GM23338 (cell line): ENCODE measurements around the gene NDUFAF8. TPM values are rescaled to one million over a fixed set of nuclear protein-coding genes. Genes with fewer than 3 reads are reported as not detected.

ENCODE experiments used
- ATAC-seq: fragments of 200-7000 bp; cut with Tn5 transposase; 3 replicates; pipeline ENCODE4 v1.9.1; 2020
- DNase-seq: peaks from one replicate; pipeline ENCODE4 v3.0.0-alpha.2; 2015; ENCODE audit warnings: low spot score
- H2AFZ ChIP-seq: fragments of 200-600 bp; sonication (generic); 2 replicates; pipeline ENCODE4 v1.8.0; 2016; ENCODE audit warnings: antibody characterized with exemption, mild to moderate bottlenecking, moderate library complexity
- H3F3A ChIP-seq: fragments of 200-600 bp; sonication (generic); replicated peaks from 2 replicates; pipeline ENCODE4 v1.8.0; 2017; ENCODE audit warnings: antibody characterized with exemption, mixed run types, low read depth
- H3K27ac ChIP-seq: fragments of 200-600 bp; sonication (generic); 2 replicates; pipeline ENCODE4 v1.6.1; 2016; ENCODE audit warnings: low read depth
- H3K27me3 ChIP-seq: fragments of 200-600 bp; sonication (generic); 2 replicates; pipeline ENCODE4 v1.8.0; 2016; ENCODE audit warnings: mild to moderate bottlenecking, mixed run types, moderate library complexity; ENCODE audit not compliant: insufficient read depth
- H3K36me3 ChIP-seq: fragments of 200-600 bp; sonication (generic); 2 replicates; pipeline ENCODE4 v1.8.0; 2016; ENCODE audit warnings: mild to moderate bottlenecking; ENCODE audit not compliant: insufficient read depth
- H3K4me1 ChIP-seq: fragments of 200-600 bp; sonication (generic); 2 replicates; pipeline ENCODE4 v1.8.0; 2016; ENCODE audit warnings: mild to moderate bottlenecking, moderate library complexity; ENCODE audit not compliant: insufficient read depth
- H3K4me2 ChIP-seq: fragments of 200-600 bp; sonication (generic); 2 replicates; pipeline ENCODE4 v1.7.1; 2017; ENCODE audit warnings: mixed run types
- H3K4me3 ChIP-seq: fragments of 200-600 bp; sonication (generic); 2 replicates; pipeline ENCODE4 v1.6.1; 2016; ENCODE audit warnings: mixed run types
- H3K79me2 ChIP-seq: fragments of 200-600 bp; sonication (generic); replicated peaks from 2 replicates; pipeline ENCODE4 v1.8.0; 2017; ENCODE audit warnings: mild to moderate bottlenecking; ENCODE audit not compliant: insufficient read depth
- H3K9me2 ChIP-seq: fragments of 200-600 bp; sonication (generic); 2 replicates; pipeline ENCODE4 v1.8.0; 2017; ENCODE audit not compliant: insufficient read depth
- H4K20me1 ChIP-seq: fragments of 200-600 bp; sonication (generic); replicated peaks from 2 replicates; pipeline ENCODE4 v1.8.0; 2017; ENCODE audit warnings: mild to moderate bottlenecking; ENCODE audit not compliant: insufficient read depth
- H3K27ac Mint-ChIP-seq: 2 replicates; pipeline ENCODE4 v1.8.0; 2020; ENCODE audit warnings: inconsistent platforms, mild to moderate bottlenecking, moderate library complexity, mixed read lengths
- H3K27me3 Mint-ChIP-seq: 3 replicates; pipeline ENCODE4 v1.8.0; 2022; ENCODE audit warnings: low read depth, mild to moderate bottlenecking, moderate library complexity, mixed read lengths, inconsistent platforms; ENCODE audit not compliant: insufficient read depth, poor library complexity
- H3K36me3 Mint-ChIP-seq: 3 replicates; pipeline ENCODE4 v1.8.0; 2021; ENCODE audit warnings: low read depth, mild to moderate bottlenecking, inconsistent platforms, moderate library complexity, mixed read lengths
- H3K4me1 Mint-ChIP-seq: 3 replicates; pipeline ENCODE4 v1.8.0; 2020; ENCODE audit warnings: mild to moderate bottlenecking, inconsistent platforms, mixed read lengths
- H3K4me3 Mint-ChIP-seq: 3 replicates; pipeline ENCODE4 v1.8.0; 2021; ENCODE audit warnings: moderate library complexity, mild to moderate bottlenecking, inconsistent platforms, mixed read lengths
- H3K9me3 Mint-ChIP-seq: 3 replicates; pipeline ENCODE4 v1.8.0; 2020; ENCODE audit warnings: moderate library complexity, mild to moderate bottlenecking, inconsistent platforms, mixed read lengths
- CREB1 ChIP-seq: fragments of 250-450 bp; sonication (Bioruptor Pico); IDR thresholded peaks from 2 replicates; pipeline ENCODE4 v1.5.0; 2020; ENCODE audit warnings: low read depth, mild to moderate bottlenecking, moderate library complexity
- EZH2 ChIP-seq: fragments of 200-600 bp; sonication (generic); IDR thresholded peaks from one replicate; pipeline ENCODE4 v1.8.0; 2017; ENCODE audit warnings: antibody characterized with exemption, mild to moderate bottlenecking, low read depth; ENCODE audit not compliant: unreplicated experiment
- EZH2phosphoT487 ChIP-seq: fragments of 200-600 bp; sonication (generic); IDR thresholded peaks from one replicate; pipeline ENCODE4 v1.8.1; 2018; ENCODE audit warnings: antibody characterized with exemption; ENCODE audit not compliant: unreplicated experiment
- NANOG ChIP-seq: IDR thresholded peaks from 2 replicates; pipeline ENCODE4 v1.6.1; 2016; ENCODE audit warnings: antibody characterized with exemption, borderline replicate concordance
- POLR2AphosphoS5 ChIP-seq: IDR thresholded peaks from 2 replicates; pipeline ENCODE4 v1.6.1; 2016; ENCODE audit warnings: antibody characterized with exemption, low read depth
- STAT1 ChIP-seq: IDR thresholded peaks from one replicate; pipeline ENCODE4 v1.6.1; 2016; ENCODE audit warnings: antibody characterized with exemption; ENCODE audit not compliant: unreplicated experiment
- ZNF114 ChIP-seq: fragments of 250-450 bp; sonication (Bioruptor Pico); IDR thresholded peaks from 2 replicates; pipeline ENCODE4 v1.5.0; 2020; ENCODE audit warnings: mild to moderate bottlenecking, moderate library complexity
- ZNF331 ChIP-seq: fragments of 250-450 bp; sonication (Bioruptor Pico); IDR thresholded peaks from 2 replicates; pipeline ENCODE4 v1.5.0; 2020; ENCODE audit warnings: low read depth, mild to moderate bottlenecking, moderate library complexity
- polyA plus RNA-seq: library from polyadenylated mRNA; unstranded; fragments of >200 nt; fragmentation: Nextera tagmentation; extraction: Ambion mirVana; gene quantifications from 2 replicates; pipeline ENCODE4 v1.2.1, GENCODE V29; 2016
- total RNA-seq: library from RNA; depleted of rRNA; stranded (reverse); fragments of >200 nt; shearing (Covaris generic); gene quantifications from 2 replicates; pipeline ENCODE4 v1.2.3, GENCODE V29; 2014
- TF ChIP-seq, protein P1 (sequence below): IDR thresholded peaks from 2 replicates; pipeline ENCODE4 v1.6.1; 2016; ENCODE audit warnings: antibody characterized with exemption
- TF ChIP-seq, protein P2 (sequence below): fragments of 250-450 bp; sonication (Bioruptor Pico); IDR thresholded peaks from 2 replicates; pipeline ENCODE4 v1.5.0; 2020; ENCODE audit warnings: mild to moderate bottlenecking, moderate library complexity

Gene NDUFAF8
- total and polyA plus RNA-seq, 2 experiments from 2014 or later: 21.5 to 156 TPM

DNA sequence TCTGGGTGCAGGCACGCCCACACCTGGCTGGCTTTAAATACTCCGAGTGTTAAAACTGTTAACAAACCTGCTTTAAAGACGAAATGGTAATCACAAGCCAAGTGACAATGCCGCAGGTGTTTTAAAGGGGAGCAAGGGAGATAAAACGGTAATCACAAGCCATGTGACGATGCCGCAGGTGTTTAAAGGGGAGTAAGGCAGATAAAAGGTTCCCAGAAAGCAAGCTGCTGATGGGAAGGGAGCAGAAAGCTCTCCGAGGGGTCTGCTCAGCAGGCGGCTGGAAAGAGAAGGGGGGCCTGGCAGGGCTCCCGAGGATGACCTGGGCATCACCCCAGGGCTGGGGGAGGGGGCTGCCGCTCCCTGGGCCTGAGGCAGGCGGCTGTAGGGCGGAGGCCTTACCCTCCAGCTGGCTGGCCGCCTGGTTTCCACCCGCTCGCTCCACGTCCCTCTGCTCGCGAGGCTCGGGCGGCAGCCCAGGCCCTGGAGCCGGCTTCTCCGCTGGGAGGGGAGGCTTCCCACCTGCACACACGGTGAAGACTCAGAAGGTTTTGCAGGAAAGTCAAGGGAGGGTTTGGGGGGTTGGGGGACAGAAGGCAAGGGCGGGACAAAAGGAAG lies 12.1 kb downstream of the NDUFAF8 start:
- no peak overlapping the region for H3K27ac ChIP-seq
- no peaks in the 10 kb centered on the region for H3K27me3 ChIP-seq
- DNase-seq (no peak), ATAC-seq (no peak)
- no peaks in the 10 kb centered on the region; the same call in 1 of the 2 replicates for H4K20me1 ChIP-seq
- H3K4me3 Mint-ChIP-seq: no peak overlapping the region
- peaks cover 6% of the 10 kb centered on the region; the same call in 2 of the 3 replicates for H3K36me3 Mint-ChIP-seq
- H3F3A ChIP-seq: peaks cover 2% of the 10 kb centered on the region; the same call in 1 of the 2 replicates
- H2AFZ ChIP-seq: no peak overlapping the region
- H3K4me1 Mint-ChIP-seq: peaks cover 27% of the 10 kb centered on the region
- no peaks in the 10 kb centered on the region for H3K36me3 ChIP-seq
- no peaks in the 10 kb centered on the region for H3K79me2 ChIP-seq
- no peak overlapping the region for H3K4me3 ChIP-seq
- no peak overlapping the region for H3K4me2 ChIP-seq
- peaks cover 3% of the 10 kb centered on the region; the same call in 1 of the 3 replicates for H3K9me3 Mint-ChIP-seq
- TF ChIP-seq EZH2: no peak
- TF ChIP-seq, protein P1, sequence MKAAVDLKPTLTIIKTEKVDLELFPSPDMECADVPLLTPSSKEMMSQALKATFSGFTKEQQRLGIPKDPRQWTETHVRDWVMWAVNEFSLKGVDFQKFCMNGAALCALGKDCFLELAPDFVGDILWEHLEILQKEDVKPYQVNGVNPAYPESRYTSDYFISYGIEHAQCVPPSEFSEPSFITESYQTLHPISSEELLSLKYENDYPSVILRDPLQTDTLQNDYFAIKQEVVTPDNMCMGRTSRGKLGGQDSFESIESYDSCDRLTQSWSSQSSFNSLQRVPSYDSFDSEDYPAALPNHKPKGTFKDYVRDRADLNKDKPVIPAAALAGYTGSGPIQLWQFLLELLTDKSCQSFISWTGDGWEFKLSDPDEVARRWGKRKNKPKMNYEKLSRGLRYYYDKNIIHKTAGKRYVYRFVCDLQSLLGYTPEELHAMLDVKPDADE: no peak
- TF ChIP-seq NANOG: no peak
- no peak for TF ChIP-seq ZNF114 (CRISPR knock-in tag)
- TF ChIP-seq CREB1 (CRISPR knock-in tag): no peak
- no peak for TF ChIP-seq ZNF331 (CRISPR knock-in tag)
- TF ChIP-seq EZH2phosphoT487: no peak
- TF ChIP-seq POLR2AphosphoS5: no peak
- no peak for TF ChIP-seq STAT1
- H3K27ac Mint-ChIP-seq: no peak overlapping the region
- peaks cover 5% of the 10 kb centered on the region for H3K9me2 ChIP-seq
- peaks cover 3% of the 10 kb centered on the region; the same call in 1 of the 2 replicates for H3K4me1 ChIP-seq
- peaks cover 21% of the 10 kb centered on the region for H3K27me3 Mint-ChIP-seq

DNA sequence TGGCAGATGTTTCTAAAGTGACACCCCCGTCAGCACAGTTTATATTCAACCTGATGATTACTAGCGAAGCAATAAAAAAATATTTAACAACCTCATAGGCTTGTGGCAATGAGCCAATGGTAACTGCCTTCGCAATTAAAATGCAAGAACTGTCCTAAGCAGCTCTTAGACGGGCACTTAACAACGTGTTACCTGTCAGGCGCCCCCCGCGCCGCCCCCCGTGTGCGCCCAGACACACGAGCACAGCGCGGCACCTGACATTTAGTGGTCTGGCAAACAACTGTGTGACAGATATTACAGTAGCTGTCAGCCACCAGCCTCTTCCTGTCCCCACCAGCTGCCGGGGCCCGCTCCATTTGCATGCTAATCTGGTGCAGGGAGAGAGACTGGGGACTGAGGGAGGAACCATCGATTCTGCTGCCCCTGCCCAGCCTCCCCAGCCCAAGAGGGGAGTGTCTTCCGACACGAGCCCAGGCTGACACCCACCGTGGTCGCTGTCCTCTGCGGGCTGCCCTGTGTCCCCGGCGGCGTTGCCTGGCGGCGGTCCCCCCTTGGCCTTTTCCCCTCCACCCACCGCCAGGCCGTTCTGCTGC lies 12.7 kb downstream of the NDUFAF8 start:
- Mint-ChIP-seq H3K4me3 (no peak overlapping the region), H3K27ac (no peak overlapping the region), H3K4me1 (peaks cover 27% of the 10 kb centered on the region), H3K27me3 (peaks cover 19% of the 10 kb centered on the region), H3K9me3 (peaks cover 3% of the 10 kb centered on the region; the same call in 1 of the 3 replicates), H3K36me3 (peaks cover 6% of the 10 kb centered on the region; the same call in 2 of the 3 replicates)
- H3K4me3 ChIP-seq: no peak overlapping the region
- peaks cover 3% of the 10 kb centered on the region; the same call in 1 of the 2 replicates for H3K4me1 ChIP-seq
- ATAC-seq (no peak), DNase-seq (no peak)
- no peak overlapping the region for H3K27ac ChIP-seq
- no peaks in the 10 kb centered on the region for H3K79me2 ChIP-seq
- H3F3A ChIP-seq: peaks cover 2% of the 10 kb centered on the region; the same call in 1 of the 2 replicates
- no peaks in the 10 kb centered on the region for H3K36me3 ChIP-seq
- peaks cover 5% of the 10 kb centered on the region for H3K9me2 ChIP-seq
- H3K4me2 ChIP-seq: no peak overlapping the region
- H2AFZ ChIP-seq: no peak overlapping the region
- H3K27me3 ChIP-seq: no peaks in the 10 kb centered on the region
- H4K20me1 ChIP-seq: no peaks in the 10 kb centered on the region; the same call in 1 of the 2 replicates
- TF ChIP-seq EZH2phosphoT487 (no peak), NANOG (no peak)
- TF ChIP-seq, protein P2, sequence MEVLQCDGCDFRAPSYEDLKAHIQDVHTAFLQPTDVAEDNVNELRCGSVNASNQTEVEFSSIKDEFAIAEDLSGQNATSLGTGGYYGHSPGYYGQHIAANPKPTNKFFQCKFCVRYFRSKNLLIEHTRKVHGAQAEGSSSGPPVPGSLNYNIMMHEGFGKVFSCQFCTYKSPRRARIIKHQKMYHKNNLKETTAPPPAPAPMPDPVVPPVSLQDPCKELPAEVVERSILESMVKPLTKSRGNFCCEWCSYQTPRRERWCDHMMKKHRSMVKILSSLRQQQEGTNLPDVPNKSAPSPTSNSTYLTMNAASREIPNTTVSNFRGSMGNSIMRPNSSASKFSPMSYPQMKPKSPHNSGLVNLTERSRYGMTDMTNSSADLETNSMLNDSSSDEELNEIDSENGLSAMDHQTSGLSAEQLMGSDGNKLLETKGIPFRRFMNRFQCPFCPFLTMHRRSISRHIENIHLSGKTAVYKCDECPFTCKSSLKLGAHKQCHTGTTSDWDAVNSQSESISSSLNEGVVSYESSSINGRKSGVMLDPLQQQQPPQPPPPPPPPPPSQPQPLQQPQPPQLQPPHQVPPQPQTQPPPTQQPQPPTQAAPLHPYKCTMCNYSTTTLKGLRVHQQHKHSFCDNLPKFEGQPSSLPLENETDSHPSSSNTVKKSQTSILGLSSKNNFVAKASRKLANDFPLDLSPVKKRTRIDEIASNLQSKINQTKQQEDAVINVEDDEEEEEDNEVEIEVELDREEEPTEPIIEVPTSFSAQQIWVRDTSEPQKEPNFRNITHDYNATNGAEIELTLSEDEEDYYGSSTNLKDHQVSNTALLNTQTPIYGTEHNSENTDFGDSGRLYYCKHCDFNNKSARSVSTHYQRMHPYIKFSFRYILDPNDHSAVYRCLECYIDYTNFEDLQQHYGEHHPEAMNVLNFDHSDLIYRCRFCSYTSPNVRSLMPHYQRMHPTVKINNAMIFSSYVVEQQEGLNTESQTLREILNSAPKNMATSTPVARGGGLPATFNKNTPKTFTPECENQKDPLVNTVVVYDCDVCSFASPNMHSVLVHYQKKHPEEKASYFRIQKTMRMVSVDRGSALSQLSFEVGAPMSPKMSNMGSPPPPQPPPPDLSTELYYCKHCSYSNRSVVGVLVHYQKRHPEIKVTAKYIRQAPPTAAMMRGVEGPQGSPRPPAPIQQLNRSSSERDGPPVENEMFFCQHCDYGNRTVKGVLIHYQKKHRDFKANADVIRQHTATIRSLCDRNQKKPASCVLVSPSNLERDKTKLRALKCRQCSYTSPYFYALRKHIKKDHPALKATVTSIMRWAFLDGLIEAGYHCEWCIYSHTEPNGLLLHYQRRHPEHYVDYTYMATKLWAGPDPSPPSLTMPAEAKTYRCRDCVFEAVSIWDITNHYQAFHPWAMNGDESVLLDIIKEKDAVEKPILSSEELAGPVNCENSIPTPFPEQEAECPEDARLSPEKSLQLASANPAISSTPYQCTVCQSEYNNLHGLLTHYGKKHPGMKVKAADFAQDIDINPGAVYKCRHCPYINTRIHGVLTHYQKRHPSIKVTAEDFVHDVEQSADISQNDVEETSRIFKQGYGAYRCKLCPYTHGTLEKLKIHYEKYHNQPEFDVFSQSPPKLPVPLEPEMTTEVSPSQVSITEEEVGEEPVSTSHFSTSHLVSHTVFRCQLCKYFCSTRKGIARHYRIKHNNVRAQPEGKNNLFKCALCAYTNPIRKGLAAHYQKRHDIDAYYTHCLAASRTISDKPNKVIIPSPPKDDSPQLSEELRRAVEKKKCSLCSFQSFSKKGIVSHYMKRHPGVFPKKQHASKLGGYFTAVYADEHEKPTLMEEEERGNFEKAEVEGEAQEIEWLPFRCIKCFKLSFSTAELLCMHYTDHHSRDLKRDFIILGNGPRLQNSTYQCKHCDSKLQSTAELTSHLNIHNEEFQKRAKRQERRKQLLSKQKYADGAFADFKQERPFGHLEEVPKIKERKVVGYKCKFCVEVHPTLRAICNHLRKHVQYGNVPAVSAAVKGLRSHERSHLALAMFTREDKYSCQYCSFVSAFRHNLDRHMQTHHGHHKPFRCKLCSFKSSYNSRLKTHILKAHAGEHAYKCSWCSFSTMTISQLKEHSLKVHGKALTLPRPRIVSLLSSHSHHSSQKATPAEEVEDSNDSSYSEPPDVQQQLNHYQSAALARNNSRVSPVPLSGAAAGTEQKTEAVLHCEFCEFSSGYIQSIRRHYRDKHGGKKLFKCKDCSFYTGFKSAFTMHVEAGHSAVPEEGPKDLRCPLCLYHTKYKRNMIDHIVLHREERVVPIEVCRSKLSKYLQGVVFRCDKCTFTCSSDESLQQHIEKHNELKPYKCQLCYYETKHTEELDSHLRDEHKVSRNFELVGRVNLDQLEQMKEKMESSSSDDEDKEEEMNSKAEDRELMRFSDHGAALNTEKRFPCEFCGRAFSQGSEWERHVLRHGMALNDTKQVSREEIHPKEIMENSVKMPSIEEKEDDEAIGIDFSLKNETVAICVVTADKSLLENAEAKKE (CRISPR knock-in tag): no peak
